ENCODE results near the gene MINDY4.

DNA sequence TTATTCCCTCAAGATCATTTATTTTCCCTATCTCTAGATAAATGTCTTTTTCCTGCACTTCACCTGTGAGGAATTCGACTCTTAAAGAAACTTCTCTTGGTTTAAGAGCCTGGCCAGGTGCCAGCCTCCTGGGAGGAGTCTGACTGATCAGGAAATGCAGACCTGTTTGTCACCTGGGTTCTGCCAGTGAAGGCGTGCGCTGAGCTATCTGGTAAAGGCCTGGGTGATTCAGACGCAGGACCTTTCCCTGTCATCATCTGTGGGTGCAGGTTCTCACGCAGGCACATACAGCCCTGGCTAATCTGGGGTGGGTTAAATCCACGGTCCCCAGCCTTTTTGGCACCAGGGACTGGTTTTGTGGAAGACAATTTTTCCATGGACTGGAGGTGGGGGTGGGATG, 75.2 kb downstream of the MINDY4 start:
- TF ChIP-seq, protein P1, sequence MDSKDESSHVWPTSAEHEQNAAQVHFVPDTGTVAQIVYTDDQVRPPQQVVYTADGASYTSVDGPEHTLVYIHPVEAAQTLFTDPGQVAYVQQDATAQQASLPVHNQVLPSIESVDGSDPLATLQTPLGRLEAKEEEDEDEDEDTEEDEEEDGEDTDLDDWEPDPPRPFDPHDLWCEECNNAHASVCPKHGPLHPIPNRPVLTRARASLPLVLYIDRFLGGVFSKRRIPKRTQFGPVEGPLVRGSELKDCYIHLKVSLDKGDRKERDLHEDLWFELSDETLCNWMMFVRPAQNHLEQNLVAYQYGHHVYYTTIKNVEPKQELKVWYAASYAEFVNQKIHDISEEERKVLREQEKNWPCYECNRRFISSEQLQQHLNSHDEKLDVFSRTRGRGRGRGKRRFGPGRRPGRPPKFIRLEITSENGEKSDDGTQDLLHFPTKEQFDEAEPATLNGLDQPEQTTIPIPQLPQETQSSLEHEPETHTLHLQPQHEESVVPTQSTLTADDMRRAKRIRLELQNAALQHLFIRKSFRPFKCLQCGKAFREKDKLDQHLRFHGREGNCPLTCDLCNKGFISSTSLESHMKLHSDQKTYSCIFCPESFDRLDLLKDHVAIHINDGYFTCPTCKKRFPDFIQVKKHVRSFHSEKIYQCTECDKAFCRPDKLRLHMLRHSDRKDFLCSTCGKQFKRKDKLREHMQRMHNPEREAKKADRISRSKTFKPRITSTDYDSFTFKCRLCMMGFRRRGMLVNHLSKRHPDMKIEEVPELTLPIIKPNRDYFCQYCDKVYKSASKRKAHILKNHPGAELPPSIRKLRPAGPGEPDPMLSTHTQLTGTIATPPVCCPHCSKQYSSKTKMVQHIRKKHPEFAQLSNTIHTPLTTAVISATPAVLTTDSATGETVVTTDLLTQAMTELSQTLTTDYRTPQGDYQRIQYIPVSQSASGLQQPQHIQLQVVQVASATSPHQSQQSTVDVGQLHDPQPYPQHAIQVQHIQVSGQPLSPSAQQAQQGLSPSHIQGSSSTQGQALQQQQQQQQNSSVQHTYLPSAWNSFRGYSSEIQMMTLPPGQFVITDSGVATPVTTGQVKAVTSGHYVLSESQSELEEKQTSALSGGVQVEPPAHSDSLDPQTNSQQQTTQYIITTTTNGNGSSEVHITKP (CRISPR knock-in tag; IDR thresholded peaks at IDR 0.05; ENCODE audit: low read depth), result no peak
- TF ChIP-seq EP300 (IDR thresholded peaks at IDR 0.05; ENCODE audit: low read depth in 2 of 2, low read length in 2 of 2) (no peak), EP300 (CRISPR knock-in tag; IDR thresholded peaks at IDR 0.05; ENCODE audit: borderline replicate concordance) (no peak), ZFP36 (IDR thresholded peaks at IDR 0.05; ENCODE audit: borderline replicate concordance, low read depth, low read length, partially characterized antibody) (no peak), ZNF20 (CRISPR knock-in tag; IDR thresholded peaks at IDR 0.05) (no peak)

All from HepG2 (cell line).